GM18517 (cell line): ENCODE results near the gene ZNF652.
"Not testable (repeated sequence)": the region's sequence is repeated elsewhere in the genome, so short reads cannot be mapped to it uniquely, and the experiment has no call there.

Experiments used
- ATAC-seq: cut with Tn5 transposase; IDR thresholded peaks from one replicate; pipeline ENCODE4 v1.9.1; 2021; ENCODE audit warnings: mild to moderate bottlenecking, moderate library complexity; ENCODE audit not compliant: unreplicated experiment

ZNF652 gene

DNA sequence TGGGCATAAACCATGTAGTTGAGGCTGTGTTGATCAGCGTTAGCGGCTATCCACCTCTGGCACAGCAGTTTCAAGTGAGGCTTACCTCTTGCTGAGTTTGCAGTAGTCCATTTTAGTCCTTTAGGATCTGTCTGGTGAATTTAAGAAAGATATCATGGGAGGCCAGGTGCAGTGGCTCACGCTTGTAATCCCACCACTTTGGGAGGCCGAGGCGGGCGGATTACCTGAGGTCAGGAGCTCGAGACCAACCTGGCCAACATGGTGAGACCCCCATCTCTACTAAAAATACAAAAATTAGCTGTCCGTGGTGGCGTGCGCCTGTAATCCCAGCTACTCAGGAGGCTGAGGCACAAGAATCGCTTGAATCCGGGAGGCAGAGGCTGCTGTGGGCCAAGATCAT lies 86.1 kb downstream of the ZNF652 start:
- not testable (repeated sequence) for ATAC-seq

GRCh38 chr17:49269356-49269755 lies 92.7 kb downstream of the ZNF652 start:
- ATAC-seq: no peak

GRCh38 chr17:49267912-49268311 lies 94.1 kb downstream of the ZNF652 start:
- no peak for ATAC-seq

GRCh38 chr17:49266233-49266632 lies 95.8 kb downstream of the ZNF652 start:
- ATAC-seq: no peak

DNA sequence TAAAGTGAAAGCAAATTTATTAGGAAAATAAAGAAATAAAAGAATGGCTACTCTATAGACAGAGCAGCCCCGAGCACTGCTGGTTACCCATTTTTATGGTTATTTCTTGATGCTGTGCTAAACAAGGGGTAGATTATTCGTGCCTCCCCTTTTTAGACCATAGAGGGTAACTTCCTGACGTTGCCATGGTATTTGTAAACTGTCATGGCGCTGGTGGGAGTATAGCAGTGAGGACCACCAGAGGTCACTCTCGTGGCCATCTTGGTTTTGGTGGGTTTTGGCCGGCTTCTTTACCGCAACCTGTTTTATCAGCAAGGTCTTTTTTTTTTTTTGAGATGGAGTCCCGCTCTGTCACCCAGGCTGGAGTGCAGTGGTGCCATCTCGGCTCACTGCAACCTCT lies 100.5 kb downstream of the ZNF652 start:
- not testable (repeated sequence) for ATAC-seq

DNA sequence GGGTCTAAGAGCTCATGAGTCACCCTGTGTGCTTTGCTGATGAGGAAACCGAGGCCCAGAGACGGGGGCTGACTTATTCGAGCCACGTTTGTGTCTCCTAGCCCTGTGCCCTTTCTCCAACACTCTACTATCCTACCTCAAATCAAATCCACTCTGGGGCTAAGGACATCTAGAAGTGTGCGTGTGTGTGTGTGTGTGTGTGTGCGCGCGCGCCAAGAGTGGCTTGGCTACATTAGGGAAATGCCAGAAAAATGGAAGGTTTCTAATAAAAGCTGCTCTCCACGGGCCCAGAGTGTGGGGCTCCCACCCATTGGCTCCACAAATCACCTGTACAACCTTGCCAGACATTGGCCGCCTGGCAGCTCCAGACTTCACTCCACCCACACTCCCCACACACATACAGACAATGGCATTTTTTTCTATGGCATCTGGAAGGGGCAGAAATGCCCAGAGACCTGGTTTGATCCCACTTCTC lies 101.2 kb downstream of the ZNF652 start:
- ATAC-seq: no peak

DNA sequence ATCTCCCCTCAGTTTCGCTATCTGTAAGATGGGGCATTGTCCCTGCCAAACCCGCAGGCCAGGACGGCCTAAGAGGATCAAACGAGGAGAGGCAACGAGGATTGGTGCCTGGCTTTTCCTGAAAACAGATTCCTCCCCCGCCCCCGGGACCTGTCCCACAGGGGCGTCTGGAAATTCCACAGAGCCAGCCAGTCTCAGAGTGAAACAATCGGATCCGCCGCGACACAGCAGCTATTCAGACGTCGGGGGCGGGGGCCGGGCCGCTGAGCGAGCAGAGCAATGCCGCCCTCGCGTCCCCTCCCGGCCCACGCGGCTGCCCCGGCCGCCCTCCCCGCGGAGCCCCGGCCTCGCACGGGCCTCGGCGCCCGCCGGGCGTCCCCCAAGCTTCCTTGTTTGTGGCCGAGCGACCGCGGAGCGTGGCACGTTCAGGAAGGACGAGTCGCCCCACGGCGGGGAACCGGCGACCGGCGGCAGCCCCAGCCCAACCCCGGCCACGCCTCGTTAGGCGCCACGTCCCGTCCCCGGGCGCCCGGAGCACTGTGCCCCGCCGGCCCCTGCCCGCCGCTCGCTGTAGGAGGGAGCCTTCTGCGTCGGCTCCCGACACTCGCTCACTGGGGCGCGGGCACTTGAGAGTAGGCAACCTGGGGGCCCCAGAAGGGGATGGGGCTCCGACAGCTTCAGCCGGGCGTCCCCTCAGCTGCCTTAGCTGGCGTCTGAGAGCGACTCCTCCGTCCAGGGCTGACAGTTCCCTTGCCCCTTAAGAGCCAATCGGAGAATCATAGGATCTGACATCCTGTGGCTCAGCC lies 101.8 kb downstream of the ZNF652 start:
- no peak for ATAC-seq

- no peak for ATAC-seq
These were observed 102.4 kb downstream of the ZNF652 start for GRCh38 chr17:49259663-49260010.

DNA sequence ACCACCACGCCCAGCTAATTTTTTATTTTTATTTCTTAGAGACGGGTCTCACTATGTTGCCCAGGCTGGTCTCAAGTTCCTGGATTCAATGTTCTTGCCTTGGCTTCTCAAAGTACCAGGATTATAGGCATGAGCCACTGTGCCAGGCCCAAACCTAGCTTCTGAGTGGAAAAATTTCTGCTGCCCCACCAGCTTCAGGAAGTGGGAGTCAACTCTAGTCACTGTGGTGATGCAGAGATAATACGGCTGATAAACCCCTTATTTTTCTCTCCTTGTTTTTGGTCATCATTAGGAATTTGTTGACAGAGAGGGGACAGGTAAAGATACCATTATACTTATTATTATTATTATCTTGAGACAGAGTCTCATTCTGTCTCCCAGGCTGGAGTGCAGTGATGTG lies 103.7 kb downstream of the ZNF652 start:
- ATAC-seq: no peak

DNA sequence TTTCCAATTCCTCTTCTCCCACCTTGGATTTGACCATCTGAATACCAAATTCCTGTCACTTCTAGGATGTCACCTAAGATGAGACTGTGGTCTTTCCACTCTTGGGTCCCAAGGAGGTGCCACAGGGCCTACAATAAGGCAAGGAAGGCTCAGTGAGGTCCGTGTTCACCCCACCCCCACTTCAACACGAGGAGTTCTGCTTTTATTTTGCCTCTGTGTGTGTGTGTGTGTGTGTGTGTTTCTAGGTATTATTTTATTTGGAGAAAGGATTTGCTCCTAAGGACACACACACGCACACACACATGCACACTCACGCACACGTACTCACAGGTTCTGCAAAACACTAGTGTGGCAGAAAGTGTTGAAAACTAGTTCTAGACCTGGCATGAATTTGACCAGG lies 106.9 kb downstream of the ZNF652 start:
- ATAC-seq: no peak

GRCh38 chr17:49254066-49254465 lies 108.0 kb downstream of the ZNF652 start:
- no peak for ATAC-seq

DNA sequence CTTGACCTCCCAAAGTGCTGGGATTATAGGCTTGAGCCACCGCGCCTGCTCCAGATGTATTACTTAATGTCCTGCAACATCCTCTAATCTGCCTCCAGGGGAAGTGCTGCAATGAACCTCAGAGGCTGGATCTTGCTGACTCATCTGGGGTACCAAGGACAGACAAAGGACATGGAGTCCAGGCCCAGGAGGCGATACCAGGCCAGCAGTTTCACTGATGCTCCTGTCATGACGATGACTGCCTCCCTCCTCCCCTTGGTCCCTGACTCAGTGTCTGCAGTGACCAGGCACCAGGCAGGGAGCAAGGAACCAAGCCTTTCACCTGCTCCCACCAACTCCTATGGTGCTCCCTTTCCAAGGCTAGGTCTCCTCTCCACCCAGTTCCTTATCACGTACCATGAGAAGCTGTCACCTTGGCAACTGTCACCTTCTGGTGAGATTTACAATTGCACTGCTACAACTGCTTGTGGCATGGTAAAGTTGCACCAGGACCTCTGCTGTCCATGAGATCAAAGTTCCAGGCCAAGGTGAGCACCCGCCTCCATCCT lies 109.8 kb downstream of the ZNF652 start:
- no peak for ATAC-seq

GRCh38 chr17:49249890-49250522 lies 112.0 kb downstream of the ZNF652 start:
- no peak for ATAC-seq

- ATAC-seq: no peak
These were observed 112.7 kb downstream of the ZNF652 start for GRCh38 chr17:49249292-49249794.

- ATAC-seq: no peak
These were observed 114.1 kb downstream of the ZNF652 start for GRCh38 chr17:49247944-49248343.

GRCh38 chr17:49244839-49245238 lies 117.2 kb downstream of the ZNF652 start:
- no peak for ATAC-seq
